Activated naive CD4-positive, alpha-beta T cell (primary cell): ENCODE measurements around the gene VAV2.

ENCODE experiments used
- DNase-seq, 4 experiments: peaks; one replicate each; lab custom pipeline; 2025; lab: John Stamatoyannopoulos, UW

Gene VAV2

GRCh38 chr9:133980864-133981588 lies 11.1 kb downstream of the VAV2 start:
- no peak for DNase-seq

GRCh38 chr9:133979921-133980863 lies 11.9 kb downstream of the VAV2 start:
- DNase-seq, result no peak

- DNase-seq, result no peak
Measured at GRCh38 chr9:133979273-133979920, 12.7 kb downstream of the VAV2 start.

DNA sequence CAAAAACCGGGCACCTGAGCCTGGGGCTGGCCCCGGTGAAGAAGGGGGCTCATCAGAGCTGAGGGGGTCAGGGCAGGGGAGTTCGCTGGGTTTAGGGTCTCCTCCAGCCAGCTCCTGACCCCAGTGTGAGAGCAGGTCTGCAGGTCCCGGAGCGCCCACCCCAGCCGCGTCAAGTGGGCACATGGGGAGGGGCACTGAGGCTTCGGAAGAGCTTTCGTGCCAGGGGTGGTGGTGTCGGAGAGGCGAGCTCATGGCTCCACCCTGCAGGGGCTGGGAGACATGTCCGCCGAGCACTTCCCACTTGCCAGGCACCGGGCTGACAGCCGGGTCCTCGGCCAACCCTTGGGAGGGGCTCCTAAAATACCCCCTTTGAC lies 13.2 kb downstream of the VAV2 start:
- no peak for DNase-seq

DNA sequence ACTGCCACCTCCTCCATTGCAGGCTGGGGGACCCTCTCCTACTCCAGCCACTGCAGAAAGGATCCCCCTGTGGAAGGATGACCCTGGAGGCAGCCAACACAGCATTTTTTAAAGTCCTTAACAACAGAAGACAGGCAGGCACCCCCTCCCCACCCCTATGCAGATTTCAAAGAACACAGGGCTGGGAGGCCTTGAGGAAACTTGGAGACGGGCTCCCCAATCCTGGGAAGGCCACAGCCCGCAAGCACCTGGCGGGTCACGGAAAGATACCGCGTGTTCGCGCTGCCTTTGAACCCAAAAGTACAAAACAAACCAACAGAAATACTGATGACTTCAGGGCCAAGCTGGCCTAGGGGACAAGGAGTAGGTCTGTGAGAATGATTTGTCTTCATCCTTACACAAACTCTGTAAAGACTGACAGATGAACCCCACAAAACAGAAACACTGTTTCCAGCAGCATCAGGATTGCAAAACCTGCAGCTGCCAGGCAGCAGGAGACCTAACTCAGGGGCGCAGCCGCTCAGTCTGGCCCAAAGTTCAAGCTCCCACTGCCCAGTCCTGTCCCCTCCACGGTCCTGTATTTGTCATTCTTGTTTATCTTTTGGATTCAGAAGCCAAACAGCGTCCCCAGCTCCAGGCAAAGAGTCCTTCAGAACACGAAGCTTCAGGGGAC lies 13.8 kb downstream of the VAV2 start:
- no peak for DNase-seq

GRCh38 chr9:133977421-133978201 lies 14.5 kb downstream of the VAV2 start:
- DNase-seq, result no peak

DNA sequence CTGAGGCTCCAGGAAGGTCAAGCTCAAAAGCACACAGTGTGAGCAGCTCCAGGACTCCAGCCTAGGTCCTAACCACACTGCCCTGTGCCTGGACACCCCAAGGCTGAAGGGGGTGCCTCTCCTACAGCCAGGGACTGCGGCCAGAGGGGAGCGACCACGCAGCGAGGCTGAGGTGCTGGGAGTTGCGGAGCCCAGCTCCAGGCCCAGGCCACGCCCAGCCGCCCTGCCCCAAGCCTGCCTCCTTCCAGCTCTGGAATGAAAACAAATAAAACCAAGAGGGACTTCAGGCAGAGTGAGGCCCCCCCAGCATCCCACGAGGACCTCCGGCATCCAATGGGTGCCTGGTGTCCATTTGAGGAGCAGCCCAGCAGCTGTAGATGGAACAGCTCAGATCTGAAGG lies 15.2 kb downstream of the VAV2 start:
- DNase-seq, result no peak

DNA sequence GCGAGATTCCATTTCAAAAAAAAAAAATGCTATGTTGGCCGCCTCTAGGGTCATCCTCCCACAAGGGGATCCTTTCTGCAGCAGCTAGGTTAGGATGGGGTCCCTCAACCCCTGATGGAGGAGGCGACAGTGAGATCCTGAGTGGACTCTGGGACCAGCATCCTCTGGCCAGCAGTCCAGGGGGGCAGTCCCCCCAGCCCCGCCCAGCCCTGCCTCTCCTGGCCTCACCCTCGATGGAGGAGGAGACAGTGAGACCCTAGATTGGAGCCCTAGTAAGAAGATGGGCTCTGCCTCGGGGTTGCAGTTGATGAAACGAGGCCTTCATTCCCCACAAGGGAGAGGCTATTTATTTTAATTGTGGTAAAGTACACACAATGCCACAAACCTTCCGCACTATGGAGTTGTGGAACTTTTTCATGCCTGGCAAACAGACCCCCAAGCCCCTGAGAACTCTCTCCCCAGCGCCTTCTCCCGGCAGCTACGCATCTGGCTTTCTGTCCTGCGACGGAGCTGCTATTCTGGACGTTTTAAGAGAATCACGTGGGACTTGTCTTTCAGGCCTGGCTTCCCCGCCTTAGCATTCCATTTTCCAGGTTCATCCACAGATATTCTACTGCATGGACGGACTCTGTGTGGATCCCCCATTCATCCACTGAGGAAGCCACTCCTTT lies 15.8 kb downstream of the VAV2 start:
- DNase-seq, result no peak

DNA sequence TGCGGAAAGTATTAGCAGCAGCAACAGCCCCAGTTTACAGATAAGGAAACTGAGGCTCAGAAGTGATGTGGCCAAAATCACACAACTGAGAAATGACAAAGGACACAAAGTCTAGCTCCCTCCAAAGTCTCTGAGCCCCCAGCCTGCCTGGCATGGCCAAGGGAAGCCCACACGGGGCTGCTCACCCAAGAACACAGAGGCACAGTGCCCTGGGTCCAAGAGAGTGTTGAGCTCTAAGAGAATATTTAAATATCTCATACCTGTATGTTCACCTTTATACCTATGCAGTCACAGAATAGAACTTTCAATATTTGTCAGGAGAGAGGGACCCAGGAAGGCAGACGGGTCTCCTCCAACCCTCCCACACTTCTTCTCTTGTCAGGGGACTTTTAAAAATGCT lies 16.6 kb downstream of the VAV2 start:
- DNase-seq, result no peak

DNA sequence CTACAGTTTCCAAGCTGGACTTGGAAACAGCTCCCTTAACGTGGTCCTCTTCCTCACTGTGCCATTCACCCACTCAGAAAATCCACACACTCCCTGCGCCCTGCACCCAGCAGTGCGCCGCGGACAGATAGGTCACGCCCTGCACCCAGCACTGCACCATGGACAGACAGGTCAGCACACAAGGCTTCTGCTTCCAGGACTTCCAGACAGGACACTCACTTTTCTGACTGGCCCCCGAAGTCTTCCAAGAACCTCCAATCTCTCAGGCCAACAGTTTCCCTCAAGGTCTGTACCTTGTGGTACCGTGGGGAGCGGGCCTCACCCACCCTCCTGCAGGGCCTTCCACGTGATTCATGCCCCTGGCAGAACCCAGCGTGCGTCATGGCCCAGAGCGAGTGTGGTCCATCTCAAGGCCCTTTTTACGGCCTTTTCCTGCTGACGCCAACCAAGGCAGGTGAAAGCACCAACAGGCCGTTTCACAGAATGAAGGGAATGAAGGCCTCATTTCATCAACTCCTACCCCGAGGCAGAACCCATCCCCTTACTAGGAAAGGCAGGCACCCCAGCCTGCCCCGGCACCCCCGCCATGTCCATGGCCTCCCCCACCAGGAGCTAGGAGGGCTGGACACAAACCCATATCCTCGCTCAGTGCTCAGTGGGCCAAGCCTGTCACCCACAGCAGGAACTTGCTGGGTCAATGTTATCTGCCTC lies 17.3 kb downstream of the VAV2 start:
- DNase-seq, result no peak

DNA sequence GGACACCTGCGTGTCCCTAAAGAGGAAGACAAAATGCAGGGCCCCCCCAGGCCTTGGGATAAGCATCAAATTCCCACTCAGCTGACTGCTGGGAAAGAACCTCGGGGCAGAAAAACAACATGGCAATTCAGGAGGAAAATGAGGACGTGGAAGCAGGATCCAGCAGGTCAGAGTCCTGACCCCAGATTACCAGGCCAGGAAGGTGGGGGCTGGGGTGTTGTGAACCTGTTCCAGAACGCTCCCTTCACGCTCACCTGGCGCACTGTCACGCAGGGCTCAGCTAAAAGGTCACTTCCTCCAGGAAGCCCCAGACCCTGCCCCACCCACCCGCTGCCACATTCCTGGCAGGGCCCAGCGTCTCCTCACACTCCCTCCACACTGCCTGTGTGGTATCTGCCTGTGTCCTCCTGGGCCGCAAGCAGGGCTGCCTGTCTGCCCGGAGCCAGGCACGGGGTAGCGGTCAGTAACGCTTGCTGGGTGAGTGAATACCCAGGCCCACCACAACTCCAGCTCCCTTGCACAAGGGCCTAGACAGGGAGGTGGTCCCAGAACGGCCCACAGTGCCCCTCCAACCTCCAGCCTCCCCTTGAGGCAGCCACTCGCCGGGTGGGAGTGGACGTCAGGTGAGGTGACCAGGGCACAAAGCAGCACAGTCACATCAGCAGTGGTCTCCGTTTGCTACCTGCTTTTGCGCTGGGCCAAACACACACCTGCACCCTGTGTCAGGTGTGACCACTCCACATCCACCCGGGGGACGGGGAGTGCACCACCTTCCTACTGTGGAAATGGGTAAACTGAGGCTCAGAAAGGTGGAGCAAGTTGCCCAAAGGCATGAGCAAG lies 18.1 kb downstream of the VAV2 start:
- no peak for DNase-seq

GRCh38 chr9:133973111-133973790 lies 18.9 kb downstream of the VAV2 start:
- no peak for DNase-seq

- DNase-seq, result no peak
Measured at GRCh38 chr9:133971981-133972941, 19.9 kb downstream of the VAV2 start.

DNA sequence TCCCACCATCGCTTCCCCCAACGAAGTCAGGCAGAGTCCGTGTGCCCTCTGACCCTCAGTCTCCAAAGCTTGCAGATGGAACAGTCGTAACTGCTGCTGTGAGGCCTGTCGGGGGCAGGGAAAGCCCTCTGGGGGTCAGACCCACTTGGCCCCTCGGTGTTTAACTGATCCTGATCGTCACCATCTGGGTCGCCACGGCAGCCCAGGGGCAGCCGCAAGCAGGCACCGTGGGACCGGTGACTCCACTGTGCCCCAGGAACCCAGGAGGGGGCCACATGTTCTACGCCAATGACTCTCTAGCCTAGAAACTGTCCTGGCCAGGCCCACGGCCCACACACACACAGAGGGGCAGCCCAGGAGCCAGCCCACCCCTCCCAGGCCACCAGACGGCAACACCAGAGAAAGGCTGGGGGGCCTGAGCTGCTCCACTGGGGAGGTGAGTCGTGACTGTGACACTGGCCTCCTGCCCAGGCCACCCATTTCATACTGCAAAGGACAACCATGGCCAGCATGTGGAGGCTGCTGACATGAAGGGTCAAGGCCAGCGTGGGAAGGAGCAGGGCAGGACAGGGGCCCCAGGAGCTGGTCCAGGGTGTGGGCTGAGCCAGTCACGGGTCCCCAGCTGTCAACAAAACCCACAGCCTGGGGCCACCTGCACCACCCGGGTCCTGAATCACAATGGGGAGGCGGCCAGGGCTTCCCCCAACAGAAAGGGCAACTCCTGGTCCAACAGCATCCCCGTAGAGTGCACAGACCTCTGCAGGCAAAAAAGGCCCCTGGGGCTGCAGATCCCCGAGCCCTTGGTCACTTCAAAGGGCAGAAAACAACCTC lies 20.8 kb downstream of the VAV2 start:
- no peak for DNase-seq

DNA sequence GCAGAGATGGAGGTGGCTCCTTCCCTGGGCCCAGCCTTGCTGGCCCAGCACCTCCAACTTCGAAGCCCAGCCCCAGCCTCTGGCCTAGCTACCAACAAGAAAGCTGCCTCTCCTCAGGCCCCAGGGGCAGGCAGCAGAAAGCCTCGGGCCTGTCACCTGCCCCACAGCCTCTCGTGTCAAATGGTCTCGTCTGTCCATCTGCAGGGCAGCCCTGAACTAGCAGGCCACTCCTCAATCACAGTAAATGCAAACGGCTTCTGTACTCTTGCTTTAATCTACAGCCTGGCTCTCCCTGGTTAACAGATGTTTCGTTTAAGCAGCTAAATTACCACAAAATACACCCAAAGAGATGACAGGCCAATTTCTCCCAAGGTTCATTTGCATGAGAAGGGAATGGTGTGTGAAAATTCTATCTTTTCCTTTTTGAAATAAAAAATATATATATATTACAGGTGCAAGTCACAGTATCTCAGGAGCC lies 21.5 kb downstream of the VAV2 start:
- no peak for DNase-seq
